Sciatic nerve (tissue), 2 donors: ENCODE results near the gene EIF4G3. TPM values are rescaled to one million over a fixed set of nuclear protein-coding genes. Genes with fewer than 3 reads are reported as not detected.
"Not testable (repeated sequence)": the region's sequence is repeated elsewhere in the genome, so short reads cannot be mapped to it uniquely, and the experiment has no call there.

ENCODE experiments used
- ATAC-seq: fragments of 200-7000 bp; cut with Tn5 transposase; one replicate; pipeline ENCODE4 v1.9.1; 2020; ENCODE audit warnings: mild to moderate bottlenecking, moderate library complexity
- DNase-seq: peaks from one replicate; pipeline ENCODE4 v3.0.0-alpha.2; 2020; ENCODE audit warnings: low spot score
- intact Hi-C: fragments of 100-400 bp; cut with DNase I; formaldehyde crosslinking; loops from one replicate; pipeline ENCODE4 v1.14.2; 2022
- total RNA-seq: library from RNA; stranded (reverse); fragmentation: NEBNext Ultra II Directional; extraction: Animal tissue kit (Norgen Biotek cat#: 25700); gene quantifications from one replicate; pipeline ENCODE4 v1.2.1, GENCODE V29; 2021
- donor health status: DM: no; HTN: no; CAD: no.
- donor health status: DM: no; HTN: no; CAD: no.

The EIF4G3 gene
- total RNA-seq, 1 donor from 2014 or later = 67.7 TPM

DNA sequence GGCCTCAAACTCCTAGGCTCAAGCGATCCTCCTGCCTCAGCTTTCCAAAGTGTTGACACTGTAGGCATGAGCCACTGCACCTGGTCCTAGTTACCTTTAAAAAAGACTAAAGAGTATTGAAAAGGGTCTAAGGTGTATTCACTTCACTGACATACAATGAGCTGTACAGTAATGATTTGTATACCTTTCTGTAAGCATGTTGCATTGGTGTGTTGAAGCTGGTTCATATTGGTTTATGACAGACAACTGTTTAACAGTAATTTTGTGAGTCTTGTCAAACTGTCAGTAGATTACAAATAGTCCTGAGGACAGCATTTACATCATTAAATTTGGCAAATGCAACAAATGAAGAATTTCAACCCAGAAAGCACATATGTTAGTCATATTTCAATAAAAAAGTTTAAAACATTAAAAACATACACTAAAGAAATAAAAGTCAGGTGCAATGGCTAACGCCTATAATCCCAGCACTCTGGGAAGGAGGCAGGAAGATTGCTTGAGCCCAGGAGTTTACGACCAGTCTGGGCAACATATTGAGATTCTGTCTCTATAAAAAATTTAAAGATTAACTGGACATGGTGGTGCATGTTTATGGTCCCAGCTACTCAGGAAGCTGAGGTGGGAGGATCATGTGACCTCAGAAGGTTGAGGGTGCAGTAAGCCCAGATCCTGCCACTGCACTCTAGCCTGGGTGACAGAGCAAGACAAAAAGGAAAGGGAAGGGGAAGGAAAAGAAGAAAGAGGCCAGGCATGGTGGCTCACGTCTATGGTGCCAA, 301.3 kb downstream of the EIF4G3 start:
- intact Hi-C loops = no loop called here
- no peak for DNase-seq
- ATAC-seq = no peak

- intact Hi-C loops = no loop called here
Measured at GRCh38 chr1:20873311-20873710, 303.4 kb downstream of the EIF4G3 start.

DNA sequence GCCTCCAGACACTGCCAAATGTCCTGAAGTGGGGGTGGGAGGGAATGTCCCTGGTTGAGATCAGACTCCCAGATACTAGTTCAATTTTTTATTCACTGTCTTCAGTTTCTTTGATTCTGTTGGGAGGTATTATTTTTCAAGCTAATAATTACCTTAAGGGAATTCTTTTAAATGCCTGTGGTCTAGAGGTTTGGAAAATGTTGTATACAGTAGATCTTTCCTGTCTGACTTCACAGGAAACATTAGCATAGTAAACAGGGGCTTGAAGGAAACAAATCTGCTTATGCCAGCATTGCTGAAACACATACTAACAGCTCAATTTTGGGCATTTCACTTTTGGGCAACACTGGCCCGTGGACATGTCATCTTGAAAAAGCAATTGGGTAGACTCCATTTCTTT, 305.3 kb downstream of the EIF4G3 start:
- DNase-seq (no peak), ATAC-seq (no peak)
- intact Hi-C loops = no loop called here

More at GRCh38 chr1:20873311-20873710, 303.4 kb downstream of the EIF4G3 start:
- ATAC-seq (no peak), DNase-seq (no peak)

DNA sequence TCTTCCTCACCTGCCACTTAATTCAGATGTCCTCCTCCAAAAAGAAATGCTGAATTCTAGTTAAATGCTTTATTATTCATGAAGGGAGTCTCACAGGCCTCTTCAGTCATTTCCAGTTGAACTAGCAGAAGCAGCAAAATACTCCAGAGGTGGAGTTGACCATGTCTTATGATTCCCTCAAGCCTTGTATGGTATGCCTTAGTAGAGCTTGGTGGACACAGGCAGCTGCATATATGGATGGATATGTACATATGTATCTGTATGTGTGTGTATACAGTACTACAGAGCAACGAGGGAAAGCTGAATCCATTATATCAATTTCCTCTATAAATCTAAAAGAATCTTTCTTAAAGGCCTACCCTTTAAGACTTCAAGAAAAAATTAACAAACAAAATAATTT, 306.0 kb downstream of the EIF4G3 start:
- no peak for DNase-seq
- intact Hi-C loops = no loop called here

GRCh38 chr1:20868263-20868662, 308.4 kb downstream of the EIF4G3 start:
- ATAC-seq (no peak), DNase-seq (no peak)
- intact Hi-C loops = no loop called here

More for the DNA sequence above, 306.0 kb downstream of the EIF4G3 start:
- no peak for ATAC-seq

DNA sequence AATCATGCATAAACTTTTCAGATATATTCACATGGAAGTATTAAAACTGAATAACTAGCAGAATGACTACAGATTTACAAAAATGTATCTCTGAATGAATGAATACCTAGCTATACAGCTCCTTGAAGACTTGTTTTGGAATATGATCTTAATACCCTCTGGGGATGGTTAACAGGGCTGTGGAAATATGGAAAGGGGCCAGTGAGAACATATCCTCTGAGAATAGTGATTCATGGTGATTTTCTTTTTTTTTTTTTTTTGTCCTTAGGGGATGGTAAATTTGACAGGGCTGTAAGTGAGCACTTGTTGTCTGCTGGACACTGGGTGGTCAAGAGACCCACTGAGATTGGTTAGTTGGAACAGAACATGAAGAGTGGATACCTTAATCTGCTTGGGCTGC, 308.9 kb downstream of the EIF4G3 start:
- ATAC-seq (no peak), DNase-seq (no peak)
- intact Hi-C loops = no loop called here

- no peak for DNase-seq
- no peak for ATAC-seq
- intact Hi-C loops = no loop called here
Measured at GRCh38 chr1:20867062-20867461, 309.6 kb downstream of the EIF4G3 start.

DNA sequence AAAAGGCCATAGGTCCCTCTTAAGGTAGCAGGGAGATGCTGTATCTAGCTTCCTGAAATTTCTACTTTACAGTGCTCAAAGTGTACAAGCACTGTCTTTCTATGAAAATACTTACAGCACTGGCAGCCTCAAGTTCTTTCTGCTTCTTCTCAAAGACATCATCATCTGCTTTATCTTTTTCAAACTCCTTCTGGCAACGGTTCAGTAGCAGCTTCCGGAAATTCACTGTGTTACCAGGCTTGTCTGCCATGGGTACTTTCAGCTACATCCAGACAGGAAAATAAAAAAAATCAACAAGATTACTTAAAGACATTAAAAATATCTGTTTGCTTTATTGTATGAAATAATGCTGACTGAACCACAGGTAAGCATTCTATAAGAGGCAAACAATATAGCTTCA, 311.7 kb downstream of the EIF4G3 start:
- intact Hi-C loops = no loop called here
- DNase-seq (no peak), ATAC-seq (no peak)

GRCh38 chr1:20854529-20854928, 322.2 kb downstream of the EIF4G3 start:
- no peak for ATAC-seq
- DNase-seq = no peak
- intact Hi-C loops = no loop called here

DNA sequence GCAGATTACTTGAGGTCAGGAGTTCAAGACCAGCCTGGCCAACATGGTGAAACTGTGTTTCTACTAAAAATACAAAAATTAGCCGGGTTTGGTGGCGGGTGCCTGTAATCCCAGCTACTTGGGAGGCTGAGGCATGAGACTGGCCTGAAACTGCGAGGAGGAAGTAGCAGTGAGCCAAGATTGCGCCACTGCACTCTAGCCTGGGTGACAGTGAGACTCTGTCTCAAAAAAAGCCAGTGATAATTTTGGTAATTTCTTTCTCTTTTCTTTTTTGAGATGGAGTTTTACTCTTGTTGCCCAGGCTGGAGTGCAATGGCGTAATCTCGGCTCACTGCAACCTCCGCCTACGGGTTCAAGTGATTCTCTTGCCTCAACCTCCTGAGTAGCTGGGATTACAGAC, 324.9 kb downstream of the EIF4G3 start:
- DNase-seq, ATAC-seq, intact Hi-C loops: not testable (repeated sequence)

DNA sequence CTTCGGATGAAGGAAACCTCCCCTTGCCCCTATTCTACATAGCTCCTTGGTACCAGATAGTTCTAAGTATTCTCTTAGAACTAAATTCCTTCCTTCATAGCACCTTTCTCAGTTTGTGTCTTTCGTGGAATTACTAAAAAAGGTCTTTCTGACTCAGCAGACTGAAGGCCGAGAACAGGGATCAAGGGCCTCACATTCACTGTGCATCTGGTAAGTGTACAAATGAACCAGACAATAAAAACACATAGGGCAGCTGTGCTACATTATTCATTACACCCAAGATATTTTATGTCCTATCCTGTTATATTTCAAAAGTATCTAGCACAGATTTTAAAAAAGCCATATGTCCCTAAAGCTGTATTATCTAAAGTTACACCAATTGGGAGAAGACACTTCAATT, 326.7 kb downstream of the EIF4G3 start:
- DNase-seq (no peak), ATAC-seq (no peak)
- intact Hi-C loops = no loop called here

DNA sequence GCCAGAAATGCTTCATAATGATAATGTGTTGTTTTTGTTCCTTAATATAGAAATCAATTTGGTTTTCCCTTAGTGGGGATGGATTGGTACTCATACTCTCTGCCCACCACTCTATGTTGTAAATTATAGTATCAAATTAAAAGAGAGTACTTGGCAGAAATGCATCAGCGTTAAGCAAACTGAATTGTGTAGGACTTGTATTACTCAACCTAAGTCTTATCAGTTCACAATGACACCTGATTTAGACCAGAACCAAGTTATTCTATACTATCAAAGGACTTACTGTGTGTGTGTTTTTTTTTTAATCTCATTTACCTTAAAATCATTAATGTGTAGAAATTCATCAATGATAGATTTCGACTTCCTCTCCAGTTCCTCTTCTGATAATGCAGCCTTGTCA, 327.6 kb downstream of the EIF4G3 start:
- DNase-seq (no peak), ATAC-seq (no peak)
- intact Hi-C loops = no loop called here

GRCh38 chr1:20848162-20848561, 328.5 kb downstream of the EIF4G3 start:
- no peak for ATAC-seq
- DNase-seq = no peak
- intact Hi-C loops = no loop called here

- intact Hi-C loops = no loop called here
- no peak for ATAC-seq
- DNase-seq = no peak
Measured at GRCh38 chr1:20847611-20848080, 329.1 kb downstream of the EIF4G3 start.

DNA sequence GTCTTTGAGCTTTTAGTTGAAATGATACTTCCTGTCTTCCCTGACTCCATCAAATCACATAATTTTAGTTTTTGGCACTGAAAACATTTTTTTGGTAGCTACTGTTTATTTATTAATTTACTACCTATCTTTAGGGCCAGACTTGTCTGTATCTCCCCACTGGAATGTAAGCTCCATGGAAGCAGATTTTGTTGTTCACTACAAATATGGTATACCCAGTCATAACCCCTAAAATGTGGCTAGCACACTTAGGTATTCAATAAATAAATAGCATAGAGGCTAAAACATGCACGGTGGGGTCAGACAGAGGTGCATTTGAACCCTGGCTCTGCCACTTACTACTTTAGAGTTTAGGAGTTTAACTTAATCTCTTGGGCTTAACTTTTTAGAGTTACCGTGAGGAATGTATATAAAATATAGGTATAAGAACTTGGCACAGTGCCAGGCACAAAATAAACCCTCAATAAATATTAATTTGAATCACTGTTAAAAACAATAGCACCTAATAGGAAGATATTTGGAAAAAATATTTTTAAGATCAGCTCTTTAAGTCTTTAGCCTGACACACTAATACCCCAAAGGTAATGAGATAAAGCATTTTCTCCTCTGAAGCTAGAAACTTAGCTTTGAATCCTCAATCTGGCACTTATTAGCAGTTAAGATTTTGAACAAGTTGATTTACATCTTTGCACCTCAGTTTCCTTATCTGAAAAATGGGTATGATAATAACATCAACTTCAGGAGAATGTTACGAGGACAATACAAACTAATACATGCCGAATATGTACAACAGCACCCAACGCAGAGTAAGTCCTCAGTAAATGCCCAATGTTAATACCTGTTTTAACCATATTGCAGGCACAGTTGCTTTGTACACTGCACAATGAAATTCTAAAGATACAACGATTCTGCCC, 330.0 kb downstream of the EIF4G3 start:
- intact Hi-C loops = no loop called here
- DNase-seq (no peak), ATAC-seq (no peak)

GRCh38 chr1:20840731-20841130, 336.0 kb downstream of the EIF4G3 start:
- ATAC-seq (no peak), DNase-seq (no peak)
- intact Hi-C loops = no loop called here

GRCh38 chr1:20837554-20838192, 339.0 kb downstream of the EIF4G3 start:
- ATAC-seq (no peak), DNase-seq (no peak)
- intact Hi-C loops = no loop called here

GRCh38 chr1:20836230-20836629, 340.5 kb downstream of the EIF4G3 start:
- ATAC-seq (no peak), DNase-seq (no peak)
- intact Hi-C loops = no loop called here

DNA sequence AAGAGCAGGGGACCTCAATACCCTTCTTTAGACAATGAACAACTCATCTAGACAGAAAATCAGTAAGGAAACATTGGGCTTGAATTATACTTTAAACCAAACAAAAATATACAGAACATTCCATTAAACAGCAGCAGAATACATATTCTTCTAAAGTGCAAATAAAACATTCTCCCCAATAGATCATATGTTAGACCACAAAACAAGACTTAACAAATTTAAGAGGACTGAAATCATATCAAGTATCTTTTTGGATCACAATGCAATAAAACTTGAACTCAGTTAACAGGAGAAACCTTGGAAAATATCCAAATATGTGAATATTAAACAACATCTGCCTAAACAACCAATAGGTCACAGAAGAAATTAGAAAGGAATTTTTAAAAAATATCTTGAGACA, 341.9 kb downstream of the EIF4G3 start:
- no peak for DNase-seq
- intact Hi-C loops = no loop called here
- no peak for ATAC-seq

- ATAC-seq (no peak), DNase-seq (no peak)
- intact Hi-C loops = no loop called here
Measured at GRCh38 chr1:20834192-20834591, 342.5 kb downstream of the EIF4G3 start.
